HG03575 (cell line): ENCODE results near the gene DLX4.

Experiments used
- ATAC-seq: cut with Tn5 transposase; IDR thresholded peaks from one replicate; pipeline ENCODE4 v1.9.1; 2021; ENCODE audit not compliant: unreplicated experiment, insufficient number of reproducible peaks, low FRiP score; ENCODE audit errors: extremely low read depth

DLX4 gene, protein sequence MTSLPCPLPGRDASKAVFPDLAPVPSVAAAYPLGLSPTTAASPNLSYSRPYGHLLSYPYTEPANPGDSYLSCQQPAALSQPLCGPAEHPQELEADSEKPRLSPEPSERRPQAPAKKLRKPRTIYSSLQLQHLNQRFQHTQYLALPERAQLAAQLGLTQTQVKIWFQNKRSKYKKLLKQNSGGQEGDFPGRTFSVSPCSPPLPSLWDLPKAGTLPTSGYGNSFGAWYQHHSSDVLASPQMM

DNA sequence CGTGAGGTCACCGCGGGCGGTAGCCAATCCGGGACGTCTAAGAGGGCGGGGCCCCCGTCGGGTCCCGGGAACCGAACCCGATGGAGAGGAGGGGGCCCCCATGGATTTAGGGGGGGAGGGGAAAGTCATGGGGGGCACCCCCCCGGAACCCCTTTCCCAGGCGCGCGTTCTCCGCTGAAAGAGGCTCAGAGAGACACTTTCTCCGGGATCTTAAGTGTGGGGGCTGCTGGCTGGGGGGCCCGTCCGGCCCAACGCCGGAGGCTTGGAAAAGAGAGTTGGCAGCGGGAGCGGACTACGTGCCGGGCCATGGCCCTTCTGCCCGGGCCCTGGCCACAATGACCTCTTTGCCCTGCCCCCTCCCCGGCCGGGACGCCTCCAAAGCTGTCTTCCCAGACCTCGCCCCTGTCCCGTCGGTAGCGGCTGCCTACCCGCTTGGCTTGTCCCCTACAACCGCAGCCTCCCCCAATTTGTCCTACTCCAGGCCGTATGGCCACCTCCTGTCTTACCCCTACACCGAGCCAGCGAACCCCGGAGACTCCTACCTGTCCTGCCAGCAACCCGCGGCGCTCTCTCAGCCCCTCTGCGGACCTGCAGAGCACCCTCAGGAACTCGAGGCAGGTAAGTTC, at the start of gene DLX4:
Gene DLX4, plus strand, starts transcription at position 57 of the 626 bp plus-strand sequence. Its CDS starts 279 bp downstream, at position 336.
- no peak for ATAC-seq

DNA sequence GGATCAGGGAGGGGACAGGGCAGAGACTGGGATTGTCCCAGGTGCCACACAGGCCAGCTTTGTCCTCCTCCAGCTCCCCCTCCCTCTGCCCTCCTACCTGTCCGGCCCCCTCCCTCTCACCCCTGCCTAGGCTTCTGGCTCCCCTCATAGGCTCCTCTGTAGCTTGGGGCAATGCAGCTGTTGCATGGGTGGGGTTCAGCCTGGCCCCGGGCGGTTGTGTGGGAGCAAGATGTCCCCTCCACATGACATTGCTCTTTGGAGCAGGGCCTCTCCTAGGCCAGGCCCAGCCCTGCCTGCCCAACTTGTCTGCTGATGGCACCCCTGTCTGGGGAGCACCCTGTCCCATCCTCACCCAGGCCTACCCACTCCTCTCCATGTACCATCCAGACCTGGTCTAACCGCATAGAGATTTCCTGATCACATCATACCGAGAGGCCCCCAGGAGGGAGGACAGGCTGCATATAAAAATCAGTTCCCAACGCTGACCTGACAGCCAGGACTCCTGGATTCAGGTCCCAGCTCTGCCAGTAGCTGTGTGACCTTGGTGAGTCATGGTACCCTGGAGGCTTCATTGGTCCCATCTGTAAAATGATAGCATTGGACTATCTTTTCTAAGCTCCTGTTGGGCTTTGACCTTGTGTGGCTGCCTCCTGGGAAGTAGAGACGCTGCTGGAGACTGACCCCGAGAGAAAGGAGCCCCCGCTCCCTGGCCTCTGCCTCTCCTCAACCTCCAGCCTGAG, 48.8 kb upstream of the DLX4 start:
- ATAC-seq: no peak

DNA sequence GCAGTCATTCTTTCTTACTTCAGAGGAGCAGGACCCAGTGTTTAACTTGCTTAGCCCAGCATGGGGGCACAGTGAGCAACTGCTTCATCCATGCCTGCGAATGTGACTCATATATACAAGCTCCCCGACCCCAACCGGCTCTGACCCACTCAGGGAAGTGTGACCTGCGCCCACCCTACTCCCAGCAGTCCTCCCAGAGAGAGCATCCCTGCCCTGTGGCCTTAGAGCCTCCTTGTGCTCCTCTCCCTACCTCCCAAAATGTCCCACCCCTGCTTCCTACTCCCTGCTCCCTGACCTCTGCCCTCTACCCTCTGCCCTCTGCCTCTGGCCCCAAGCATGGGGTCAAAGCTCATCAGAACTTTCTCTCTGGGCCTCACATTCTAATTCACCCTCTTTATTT, 46.9 kb upstream of the DLX4 start:
- no peak for ATAC-seq

DNA sequence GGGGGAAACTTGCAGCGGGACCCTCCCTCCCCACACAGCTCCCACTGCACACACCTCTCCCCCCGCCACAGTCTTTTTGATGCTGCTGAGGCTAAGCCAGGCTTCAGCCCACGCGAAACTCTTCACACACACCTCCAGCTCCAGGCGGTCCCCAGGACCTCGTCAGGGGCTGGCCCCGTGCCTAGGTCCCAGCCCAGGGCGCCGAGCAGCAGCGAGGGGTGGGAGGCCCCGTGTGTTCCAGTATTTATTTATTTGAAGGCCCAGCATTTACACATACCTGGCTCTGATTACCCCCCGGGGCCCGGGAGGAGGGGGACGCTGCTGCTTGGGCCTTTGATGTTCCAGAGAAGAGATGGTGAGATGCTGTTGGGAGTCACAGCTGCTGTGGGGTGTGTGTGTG, 44.9 kb upstream of the DLX4 start:
- no peak for ATAC-seq

DNA sequence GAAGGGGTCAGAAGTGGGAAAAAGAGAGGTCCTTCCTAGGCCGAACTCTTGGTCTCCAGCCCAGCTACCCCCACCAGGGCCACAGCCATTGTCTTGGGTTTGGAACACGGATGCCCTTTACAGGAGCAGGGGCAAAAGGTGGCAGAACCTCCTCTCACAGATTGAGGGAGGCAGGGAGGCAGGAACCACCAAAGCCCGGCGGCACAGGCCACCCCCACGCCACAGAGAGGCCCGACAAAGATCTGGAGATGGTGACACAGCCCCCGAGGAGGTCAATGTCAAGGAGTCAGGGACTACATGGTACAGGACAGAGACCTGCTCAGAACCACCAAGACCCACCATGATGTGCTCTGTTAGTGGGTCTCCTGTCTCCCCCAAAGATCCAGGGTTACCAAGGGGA, 44.4 kb upstream of the DLX4 start:
- ATAC-seq: no peak

DNA sequence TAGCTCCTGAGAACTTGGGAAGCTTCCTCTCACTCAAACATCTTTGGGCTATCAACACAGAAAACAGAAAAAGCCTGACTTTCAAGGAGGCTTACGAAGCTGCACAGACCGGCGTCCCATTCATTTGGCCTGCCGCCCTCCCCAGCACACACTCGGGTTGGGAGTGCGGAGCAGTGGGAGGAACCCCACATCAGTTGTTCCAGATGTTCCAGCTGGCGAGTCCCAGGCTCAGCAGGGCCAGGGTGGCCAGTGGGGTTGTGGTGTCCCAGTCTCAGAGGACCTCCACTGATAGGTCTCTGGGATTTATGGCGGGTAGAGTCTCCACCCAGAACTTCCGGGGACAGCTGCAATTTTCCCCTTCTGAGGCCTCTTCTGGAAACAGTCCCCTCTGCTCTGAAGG, 43.1 kb upstream of the DLX4 start:
- ATAC-seq: no peak

DNA sequence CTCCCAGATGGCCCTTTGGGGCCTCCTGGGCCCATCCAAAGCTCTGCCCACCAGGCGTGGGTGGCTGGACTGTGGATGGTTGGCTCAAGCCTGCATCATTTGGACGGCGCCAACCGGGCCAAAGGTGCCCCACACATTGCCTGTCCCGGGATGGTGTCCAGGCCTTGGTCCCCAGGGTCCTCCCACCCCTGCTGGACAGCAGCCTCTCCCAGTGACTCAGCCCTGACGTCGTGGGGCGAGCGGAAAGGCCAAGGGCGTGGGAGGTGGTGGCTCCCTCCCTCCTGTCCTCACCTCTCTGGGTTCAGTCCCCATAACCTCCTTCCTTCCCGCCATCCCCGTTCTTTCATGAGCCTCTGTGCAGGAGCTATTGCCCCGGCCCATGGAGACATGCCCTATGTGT, 42.1 kb upstream of the DLX4 start:
- no peak for ATAC-seq

DNA sequence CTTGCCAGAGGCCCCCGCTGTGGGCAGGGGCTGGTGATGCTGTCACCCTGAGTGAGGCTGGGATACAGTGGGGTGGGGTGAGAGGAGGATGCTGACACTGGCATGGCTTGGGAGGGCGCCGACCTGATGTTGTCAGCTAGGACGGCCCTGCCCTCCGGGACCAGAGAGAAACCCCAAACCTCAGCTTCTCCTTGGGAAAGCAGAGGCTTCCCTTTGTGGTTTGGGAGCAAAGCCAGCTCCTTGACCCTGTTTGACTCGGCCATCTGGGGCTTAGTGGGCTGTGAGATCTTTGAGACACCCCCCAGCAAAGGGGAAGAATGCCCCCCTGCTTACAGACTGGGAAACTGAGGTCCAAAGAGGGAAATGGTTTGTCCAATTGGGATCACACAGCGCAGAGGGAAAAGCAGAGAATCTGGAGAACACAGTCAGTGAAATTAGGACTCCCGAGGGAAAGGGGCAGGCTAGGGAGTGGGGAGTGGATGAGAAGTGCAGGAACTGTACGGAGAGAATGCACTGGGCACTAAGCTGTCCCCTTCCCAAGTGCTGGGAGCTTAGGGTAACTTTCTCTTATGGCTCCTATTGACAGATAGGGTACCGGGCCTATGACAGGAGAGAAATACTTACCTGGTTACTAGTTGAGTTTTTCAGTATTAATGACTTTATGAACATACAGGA, 40.7 kb upstream of the DLX4 start:
- ATAC-seq: no peak

DNA sequence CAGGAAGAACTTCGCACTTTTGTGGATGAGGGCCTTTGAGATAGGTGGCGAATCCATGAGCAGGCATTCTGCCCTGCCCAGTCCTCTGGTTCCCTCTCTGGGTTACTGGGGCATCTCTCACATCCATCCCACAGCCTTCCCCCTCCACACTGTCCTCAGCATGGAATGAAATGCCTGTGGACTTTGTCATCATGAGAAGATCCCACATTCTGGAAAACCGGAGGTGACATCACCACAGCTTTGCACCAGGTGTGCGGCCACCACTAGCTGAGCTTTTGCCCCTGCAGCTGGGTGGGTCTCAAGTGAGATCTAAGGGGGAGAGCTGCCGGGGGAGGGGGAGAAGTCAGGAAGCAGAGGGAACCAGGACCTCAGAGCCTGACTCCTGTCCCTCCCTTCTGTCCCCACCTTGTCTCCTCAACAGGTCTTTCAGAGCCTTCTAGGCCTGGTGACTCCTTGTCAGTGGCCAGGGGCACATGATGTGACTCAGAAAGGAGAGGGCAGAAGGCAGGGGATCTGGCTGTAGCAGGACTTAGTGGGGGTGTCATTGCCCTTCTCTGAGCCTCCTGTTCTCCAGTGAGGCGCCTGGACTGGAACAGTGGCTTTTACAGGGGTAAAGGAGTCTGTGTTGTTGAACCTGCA, 40.0 kb upstream of the DLX4 start:
- no peak for ATAC-seq

DNA sequence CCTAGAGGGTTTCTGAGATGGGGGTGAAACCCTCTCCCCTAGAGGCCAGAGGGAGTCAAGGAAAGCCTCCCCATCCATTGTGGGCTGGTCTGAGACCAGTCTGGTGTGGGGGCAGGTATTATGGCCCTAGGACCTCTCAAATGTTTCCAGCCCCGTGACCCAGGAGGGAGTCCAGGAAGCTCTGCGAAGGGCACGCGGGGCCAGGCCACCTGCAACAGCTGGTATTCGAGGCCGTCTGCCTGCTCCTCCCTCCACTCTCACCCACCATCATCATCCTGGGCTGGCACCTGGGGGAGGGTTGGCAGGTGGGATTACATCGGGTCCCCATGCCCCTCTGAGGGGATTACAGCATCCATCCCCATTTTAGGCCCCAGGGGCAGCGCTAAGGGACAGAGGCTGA, 38.1 kb upstream of the DLX4 start:
- no peak for ATAC-seq

DNA sequence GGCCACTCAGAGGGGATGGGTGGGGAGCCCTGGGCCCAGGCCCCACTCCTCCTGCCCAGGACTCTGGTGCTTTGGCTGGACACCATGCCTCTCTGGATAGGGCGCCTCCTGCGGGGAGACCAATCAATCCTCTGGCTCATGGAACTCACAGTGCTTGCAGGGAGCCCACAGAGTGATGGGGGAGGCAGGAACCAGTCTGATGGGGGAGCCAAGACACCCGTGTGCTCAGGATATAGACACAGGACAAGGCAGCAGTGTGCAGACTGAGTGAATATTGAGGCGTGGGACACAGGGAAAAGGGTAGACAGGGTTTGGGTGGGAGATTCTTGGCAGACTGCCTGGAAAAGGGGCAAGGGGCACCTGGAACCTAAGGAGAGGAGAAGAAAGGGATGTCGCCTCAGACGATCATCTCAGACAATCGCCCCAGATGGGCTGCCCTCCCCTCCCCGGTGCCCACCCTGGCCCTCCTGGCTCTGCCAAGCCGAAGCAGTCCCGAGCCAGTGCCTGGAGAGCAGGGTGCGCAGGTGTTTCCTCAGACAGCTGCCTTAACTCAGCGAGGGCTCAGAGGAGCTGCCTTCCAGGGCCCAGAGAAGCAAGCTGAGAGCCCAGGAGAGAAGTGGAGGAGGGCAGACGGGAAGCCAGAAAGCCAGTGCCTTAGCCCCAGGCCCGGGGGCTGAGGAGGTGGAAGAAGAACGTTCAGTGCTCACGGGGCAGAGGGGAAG, 37.4 kb upstream of the DLX4 start:
- no peak for ATAC-seq

DNA sequence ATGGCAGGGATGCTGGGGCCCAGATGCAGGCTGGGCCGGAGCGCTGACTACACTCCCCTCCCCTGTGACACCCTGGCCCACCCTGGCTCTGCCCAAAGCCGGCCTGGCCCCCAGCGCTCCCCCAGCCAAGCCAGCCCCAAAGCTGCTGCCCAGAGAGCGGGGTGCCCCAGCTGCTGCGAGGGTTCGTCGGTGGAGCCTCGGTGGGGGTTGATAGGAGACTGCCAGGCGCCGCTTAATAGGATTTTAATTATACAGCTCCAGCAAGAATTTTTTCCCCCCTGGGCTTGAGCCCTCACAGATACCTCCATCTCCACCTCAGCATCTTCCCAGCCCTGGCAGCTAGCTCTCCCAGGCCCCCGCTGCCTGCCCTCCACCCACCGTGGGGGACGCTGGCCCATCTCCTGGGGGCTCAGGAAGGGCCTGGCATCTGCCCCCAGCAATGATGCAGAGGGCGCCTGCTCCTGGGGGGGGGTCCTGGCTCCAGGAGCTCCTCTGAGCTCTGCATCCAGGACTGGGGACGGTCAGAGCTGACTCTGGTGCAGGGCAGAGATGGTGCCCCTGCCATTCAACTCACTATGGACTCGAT, 36.8 kb upstream of the DLX4 start:
- no peak for ATAC-seq

DNA sequence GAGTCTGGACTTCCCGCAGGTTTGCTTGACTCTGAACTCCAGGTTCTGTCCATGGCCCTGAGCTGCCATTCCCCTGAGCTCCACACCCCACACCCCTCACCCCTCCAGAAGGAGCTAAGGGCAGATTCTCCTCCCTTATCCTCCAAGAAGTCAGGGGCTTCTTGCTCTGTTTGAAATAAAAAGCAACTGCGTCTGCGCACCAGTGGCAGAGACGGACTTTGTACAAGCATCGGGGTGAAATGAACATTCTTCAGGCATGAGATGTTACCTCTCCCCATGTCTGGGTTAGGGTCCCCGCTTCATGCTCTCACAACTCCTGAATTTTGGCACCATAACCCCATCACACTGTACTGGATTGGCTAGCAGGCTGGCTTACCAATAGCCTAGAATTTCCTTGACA, 36.1 kb upstream of the DLX4 start:
- no peak for ATAC-seq

DNA sequence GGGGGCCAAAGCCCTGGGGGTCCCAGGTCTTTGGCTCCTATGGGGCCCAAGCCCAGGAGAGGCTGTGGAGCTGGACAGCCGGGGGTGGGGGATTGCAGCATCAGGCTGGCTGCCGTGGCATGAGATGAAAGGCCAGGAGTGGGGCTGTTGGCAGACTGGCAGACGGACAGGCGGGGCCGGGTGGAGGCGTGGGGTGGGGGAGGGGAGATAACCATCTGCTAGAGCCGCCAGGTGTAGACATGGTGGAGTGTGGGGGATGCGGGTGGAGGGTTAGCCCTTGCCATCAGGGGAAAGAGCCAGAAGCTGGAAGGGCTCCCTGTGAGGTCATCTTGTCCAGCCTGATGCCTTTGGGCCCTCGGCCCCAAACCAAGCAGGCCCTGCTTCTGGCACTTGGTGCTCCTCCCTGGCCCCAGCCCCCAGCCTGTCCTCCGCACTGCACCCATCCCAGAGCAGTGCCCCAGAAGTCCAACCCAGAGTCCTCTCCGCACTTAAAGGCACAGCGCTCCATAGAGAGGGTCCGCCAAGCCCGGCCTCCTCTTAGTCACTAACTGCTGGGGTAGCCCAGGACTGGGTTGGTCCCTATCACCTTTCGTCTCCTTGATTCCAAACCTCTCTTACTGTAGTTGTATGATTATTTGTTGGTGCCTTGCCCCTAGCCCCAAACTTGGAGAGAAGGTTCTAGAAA, 33.3 kb upstream of the DLX4 start:
- ATAC-seq: no peak

DNA sequence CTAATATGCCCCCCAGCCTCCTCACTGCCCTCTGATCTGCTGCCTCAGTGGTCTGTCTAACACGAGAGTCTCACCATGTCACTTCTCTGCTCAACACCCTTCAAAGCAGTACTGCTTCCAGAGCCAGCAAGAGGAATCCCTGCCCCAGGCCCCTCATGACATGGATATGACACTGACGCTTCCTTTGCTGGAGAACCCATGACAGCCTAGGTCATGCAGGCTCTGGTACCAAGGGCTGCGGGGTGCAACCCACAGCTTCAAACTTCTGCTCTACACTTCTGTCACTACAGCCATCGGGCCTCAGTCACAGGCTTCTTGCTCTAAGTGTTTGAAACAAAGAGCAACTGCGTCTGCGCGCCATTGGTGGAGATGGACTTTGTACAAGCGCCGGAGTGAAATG, 32.6 kb upstream of the DLX4 start:
- ATAC-seq: no peak

DNA sequence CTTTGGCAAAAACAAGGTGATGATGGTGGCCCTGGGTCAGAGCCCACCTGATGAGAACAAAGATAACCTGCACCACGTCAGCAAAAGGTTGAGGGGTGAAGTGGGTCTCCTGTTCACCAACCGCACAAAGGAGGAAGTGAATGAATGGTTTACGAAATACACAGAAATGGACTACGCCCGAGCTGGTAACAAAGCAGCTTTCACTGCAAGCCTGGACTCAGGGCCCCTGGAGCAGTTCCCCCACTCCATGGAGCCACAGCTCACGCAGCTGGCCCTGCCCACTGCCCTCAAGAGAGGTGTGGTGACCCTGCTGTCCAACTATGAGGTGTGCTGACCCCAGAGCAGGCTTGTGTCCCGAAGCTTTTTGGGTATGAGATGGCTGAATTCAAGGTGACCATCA, 29.7 kb upstream of the DLX4 start:
- no peak for ATAC-seq

DNA sequence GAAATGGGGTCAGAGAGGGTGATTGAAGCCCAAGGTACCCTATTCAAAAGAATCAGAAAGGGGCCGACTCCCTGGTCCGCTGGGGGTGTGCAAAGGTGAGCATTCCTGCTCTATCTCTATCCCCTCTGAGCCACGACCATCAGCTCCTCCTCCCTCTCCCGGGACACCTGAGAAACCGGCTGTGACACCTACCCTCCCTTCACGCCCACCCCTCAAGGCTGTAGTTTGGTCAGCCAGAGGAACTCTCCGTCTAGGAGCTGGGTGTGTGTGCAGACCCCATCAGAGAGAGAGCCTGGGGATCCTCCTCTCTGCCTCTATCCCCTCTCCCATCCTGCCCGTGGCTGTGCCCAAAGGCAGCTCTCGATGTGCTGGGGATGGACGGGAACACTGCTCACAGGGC, 27.6 kb upstream of the DLX4 start:
- ATAC-seq: no peak

DNA sequence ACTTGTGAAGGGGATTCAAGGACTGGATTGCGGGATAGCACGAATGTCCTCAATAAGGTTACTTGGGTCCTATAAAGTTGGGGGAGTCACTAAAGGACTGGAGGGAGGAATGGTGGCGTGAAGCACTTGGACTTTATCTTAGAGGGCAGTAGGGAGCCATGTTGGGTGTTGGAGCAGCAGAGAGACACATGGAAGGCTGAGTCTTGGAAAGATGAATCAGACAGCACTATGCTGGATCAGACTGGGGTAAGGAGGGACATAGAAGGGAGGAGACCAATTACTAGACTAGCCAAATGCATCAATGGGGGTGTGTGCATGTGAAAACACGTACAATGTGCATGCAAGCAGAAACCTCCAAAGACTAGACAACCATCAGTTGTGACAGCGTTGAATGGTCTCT, 26.0 kb upstream of the DLX4 start:
- ATAC-seq: no peak
